Muscle layer of colon (tissue), 2 donors: ENCODE results near the gene VDAC1.
"Not testable (repeated sequence)": the region's sequence is repeated elsewhere in the genome, so short reads cannot be mapped to it uniquely, and the experiment has no call there.

ENCODE experiments used
- H3K27ac ChIP-seq: one replicate; pipeline ENCODE4 v1.7.0; 2013; ENCODE audit warnings: low read depth, mild to moderate bottlenecking, low read length, moderate library complexity
- H3K27me3 ChIP-seq, 2 donors: one replicate each; pipeline ENCODE4 v1.7.0; 2013; ENCODE audit warnings: low read length in 2 of 2, mild to moderate bottlenecking in 2 of 2; ENCODE audit not compliant: insufficient read depth in 2 of 2, control insufficient read depth in 1 of 2
- H3K36me3 ChIP-seq: one replicate; pipeline ENCODE4 v1.7.0; 2013; ENCODE audit warnings: mild to moderate bottlenecking, low read length; ENCODE audit not compliant: insufficient read depth
- H3K4me1 ChIP-seq: one replicate; pipeline ENCODE4 v1.7.0; 2013; ENCODE audit warnings: mild to moderate bottlenecking, low read length; ENCODE audit not compliant: insufficient read depth
- H3K4me3 ChIP-seq, 2 donors: one replicate each; pipeline ENCODE4 v1.7.0; 2013; ENCODE audit warnings: low read length in 2 of 2, low read depth in 1 of 2, mild to moderate bottlenecking in 1 of 2, moderate library complexity in 1 of 2
- H3K9ac ChIP-seq: one replicate; pipeline ENCODE4 v1.7.0; 2013; ENCODE audit warnings: low read length
- H3K9me3 ChIP-seq: one replicate; pipeline ENCODE4 v1.7.0; 2013; ENCODE audit warnings: mild to moderate bottlenecking, low read length
- donor health status: abdominal sarcoma.
- donor health status: Adenocarcinoma of cecum.

Gene VDAC1

GRCh38 chr5:133992429-133993155 is 12.2 kb downstream of the VDAC1 start:
- peaks cover 27% of the 10 kb centered on the region for H3K36me3 ChIP-seq
- no peaks in the 10 kb centered on the region for H3K9me3 ChIP-seq
- H3K27ac ChIP-seq, result no peak overlapping the region
- no peak overlapping the region for H3K9ac ChIP-seq
- H3K4me3 ChIP-seq, result no peak overlapping the region
- no peaks in the 10 kb centered on the region for H3K27me3 ChIP-seq
- H3K4me1 ChIP-seq, result peaks cover 51% of the 10 kb centered on the region

- Histone ChIP-seq H3K27me3 (no peaks in the 10 kb centered on the region), H3K4me1 (peaks cover 42% of the 10 kb centered on the region), H3K27ac (no peak overlapping the region), H3K9ac (no peak overlapping the region), H3K4me3 (no peak overlapping the region), H3K9me3 (no peaks in the 10 kb centered on the region), H3K36me3 (peaks cover 29% of the 10 kb centered on the region)
Measured at GRCh38 chr5:133991171-133991910, 13.4 kb downstream of the VDAC1 start.

- peaks cover 32% of the 10 kb centered on the region for H3K4me1 ChIP-seq
- no peaks in the 10 kb centered on the region for H3K9me3 ChIP-seq
- H3K27ac ChIP-seq, result no peak overlapping the region
- no peaks in the 10 kb centered on the region for H3K27me3 ChIP-seq
- H3K36me3 ChIP-seq, result peaks cover 36% of the 10 kb centered on the region
- H3K9ac ChIP-seq, result no peak overlapping the region
- H3K4me3 ChIP-seq, result no peak overlapping the region
Measured at GRCh38 chr5:133990396-133990795, 14.4 kb downstream of the VDAC1 start.

- H3K4me1 ChIP-seq, result no peaks in the 10 kb centered on the region
- H3K9ac ChIP-seq, result no peak overlapping the region
- no peaks in the 10 kb centered on the region for H3K27me3 ChIP-seq
- H3K9me3 ChIP-seq, result no peaks in the 10 kb centered on the region
- peaks cover 58% of the 10 kb centered on the region for H3K36me3 ChIP-seq
- no peak overlapping the region for H3K4me3 ChIP-seq
- no peak overlapping the region for H3K27ac ChIP-seq
Measured at GRCh38 chr5:133985540-133986180, 19.1 kb downstream of the VDAC1 start.

- H3K36me3 ChIP-seq, result peaks cover 44% of the 10 kb centered on the region
- no peak overlapping the region for H3K27ac ChIP-seq
Measured at GRCh38 chr5:133983674-133984073, 21.1 kb downstream of the VDAC1 start.

GRCh38 chr5:133981714-133982113 is 23.1 kb downstream of the VDAC1 start:
- Histone ChIP-seq H3K27me3 (no peaks in the 10 kb centered on the region), H3K9ac (no peak overlapping the region), H3K4me3 (no peak overlapping the region), H3K27ac (no peak overlapping the region), H3K36me3 (peaks cover 45% of the 10 kb centered on the region), H3K4me1 (no peaks in the 10 kb centered on the region), H3K9me3 (no peaks in the 10 kb centered on the region)

More at GRCh38 chr5:133983674-133984073, 21.1 kb downstream of the VDAC1 start:
- no peak overlapping the region for H3K9ac ChIP-seq
- H3K9me3 ChIP-seq, result no peaks in the 10 kb centered on the region
- no peaks in the 10 kb centered on the region for H3K27me3 ChIP-seq
- H3K4me3 ChIP-seq, result no peak overlapping the region
- H3K4me1 ChIP-seq, result no peaks in the 10 kb centered on the region

- no peak overlapping the region for H3K27ac ChIP-seq
- H3K4me3 ChIP-seq, result no peak overlapping the region
- H3K4me1 ChIP-seq, result no peaks in the 10 kb centered on the region
- H3K27me3 ChIP-seq, result no peaks in the 10 kb centered on the region
- no peak overlapping the region for H3K9ac ChIP-seq
- no peaks in the 10 kb centered on the region for H3K9me3 ChIP-seq
- peaks cover 44% of the 10 kb centered on the region for H3K36me3 ChIP-seq
Measured at GRCh38 chr5:133980652-133981051, 24.1 kb downstream of the VDAC1 start.

- H3K36me3 ChIP-seq, result peaks cover 48% of the 10 kb centered on the region
- no peaks in the 10 kb centered on the region for H3K9me3 ChIP-seq
- H3K4me1 ChIP-seq, result no peaks in the 10 kb centered on the region
- H3K27ac ChIP-seq, result no peak overlapping the region
- no peak overlapping the region for H3K9ac ChIP-seq
- no peak overlapping the region for H3K4me3 ChIP-seq
- H3K27me3 ChIP-seq, result no peaks in the 10 kb centered on the region
Measured at GRCh38 chr5:133978943-133979342, 25.8 kb downstream of the VDAC1 start.

GRCh38 chr5:133977858-133978257 is 26.9 kb downstream of the VDAC1 start:
- Histone ChIP-seq H3K27ac (no peak overlapping the region), H3K4me1 (no peaks in the 10 kb centered on the region), H3K9me3 (no peaks in the 10 kb centered on the region), H3K27me3 (no peaks in the 10 kb centered on the region), H3K36me3 (peaks cover 50% of the 10 kb centered on the region), H3K4me3 (no peak overlapping the region), H3K9ac (no peak overlapping the region)

- H3K27ac ChIP-seq, result no peak overlapping the region
- peaks cover 50% of the 10 kb centered on the region for H3K36me3 ChIP-seq
- H3K4me1 ChIP-seq, result no peaks in the 10 kb centered on the region
- no peak overlapping the region for H3K4me3 ChIP-seq
- H3K27me3 ChIP-seq, result no peaks in the 10 kb centered on the region
- no peaks in the 10 kb centered on the region for H3K9me3 ChIP-seq
- H3K9ac ChIP-seq, result no peak overlapping the region
Measured at GRCh38 chr5:133977161-133977787, 27.5 kb downstream of the VDAC1 start.

- H3K36me3 ChIP-seq, result peaks cover 42% of the 10 kb centered on the region
- not testable (repeated sequence) for H3K27me3 ChIP-seq, H3K27ac ChIP-seq, H3K4me3 ChIP-seq, H3K4me1 ChIP-seq, H3K9ac ChIP-seq, H3K9me3 ChIP-seq
Measured at GRCh38 chr5:133975546-133975945, 29.2 kb downstream of the VDAC1 start.
